GM21360 (cell line): ENCODE results near the gene HOXB1.
"Not testable (repeated sequence)": the region's sequence is repeated elsewhere in the genome, so short reads cannot be mapped to it uniquely, and the experiment has no call there.

Source experiments
- ATAC-seq: cut with Tn5 transposase; IDR thresholded peaks from one replicate; pipeline ENCODE4 v1.9.1; 2021; ENCODE audit warnings: mild to moderate bottlenecking, moderate library complexity; ENCODE audit not compliant: unreplicated experiment

Gene HOXB1

DNA sequence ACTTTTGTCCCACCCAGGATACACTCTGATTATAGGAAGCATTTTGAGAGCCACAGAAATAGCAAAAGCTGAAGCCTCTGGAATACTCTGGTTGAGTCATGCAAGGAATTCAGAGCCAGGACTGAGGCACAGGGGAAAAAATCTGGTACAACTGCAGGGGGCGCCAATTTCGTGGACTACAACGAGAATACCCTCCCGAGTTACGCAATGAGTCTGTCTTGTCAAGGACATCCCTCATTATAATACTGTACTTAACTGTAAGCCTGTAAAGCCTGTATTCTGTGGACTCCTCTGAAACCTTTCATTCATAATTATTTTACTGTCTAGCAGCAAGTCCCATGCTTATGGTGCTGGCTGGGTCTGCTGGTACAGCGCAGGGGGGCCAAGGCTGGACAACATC lies 7.8 kb downstream of the HOXB1 start:
- no peak for ATAC-seq

DNA sequence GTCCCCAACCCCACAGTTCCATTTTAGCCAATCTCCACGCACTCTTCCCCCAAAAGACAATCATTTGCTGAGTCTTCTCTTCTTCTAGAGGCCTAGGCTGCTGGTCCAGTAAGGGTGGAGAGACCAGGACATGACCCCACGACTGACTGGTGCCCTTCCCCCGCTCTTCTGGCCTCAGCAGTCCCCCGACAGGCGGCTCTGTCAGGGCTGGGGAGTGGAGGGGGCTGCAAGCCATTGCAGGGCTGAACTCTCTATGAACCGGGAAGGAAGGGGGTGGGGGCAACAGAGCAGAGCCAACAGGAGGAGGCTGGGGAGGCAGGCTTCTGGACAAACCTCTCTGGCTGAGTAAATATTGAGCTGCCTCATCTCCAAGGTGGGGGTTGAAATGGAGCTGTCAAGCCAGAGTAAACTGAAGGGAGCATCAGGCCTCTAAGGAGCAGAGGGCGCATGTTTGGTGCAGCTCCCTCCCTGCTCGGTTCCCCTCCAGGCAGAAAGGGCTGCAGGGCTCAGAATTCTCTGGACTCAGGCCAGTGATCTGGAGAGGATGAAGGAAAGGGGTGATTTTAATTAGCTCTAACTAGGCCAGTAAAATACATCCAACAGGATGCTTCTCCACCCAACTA lies 8.7 kb downstream of the HOXB1 start:
- no peak for ATAC-seq

DNA sequence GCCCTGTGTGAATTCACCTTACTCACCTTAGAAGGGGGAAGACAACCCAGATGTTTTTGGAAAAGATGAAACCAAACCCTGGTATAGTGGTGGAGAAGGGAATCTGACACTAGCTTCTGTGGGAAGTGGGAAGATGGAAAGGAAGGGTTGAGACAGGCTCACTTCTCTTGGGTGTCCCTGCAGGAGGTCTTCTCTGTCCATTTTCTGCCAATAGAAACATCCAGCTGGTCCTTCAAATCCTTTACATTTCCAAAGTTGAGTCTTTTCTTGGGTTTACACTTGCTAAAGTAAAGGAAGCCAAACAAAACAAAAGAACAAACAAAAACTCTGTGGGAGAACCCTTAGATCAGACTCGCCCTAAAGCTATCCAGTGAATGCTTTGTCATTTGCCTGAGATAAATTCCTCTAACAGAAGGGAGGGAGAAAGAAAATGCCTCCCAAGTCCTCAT lies 10.2 kb downstream of the HOXB1 start:
- no peak for ATAC-seq

DNA sequence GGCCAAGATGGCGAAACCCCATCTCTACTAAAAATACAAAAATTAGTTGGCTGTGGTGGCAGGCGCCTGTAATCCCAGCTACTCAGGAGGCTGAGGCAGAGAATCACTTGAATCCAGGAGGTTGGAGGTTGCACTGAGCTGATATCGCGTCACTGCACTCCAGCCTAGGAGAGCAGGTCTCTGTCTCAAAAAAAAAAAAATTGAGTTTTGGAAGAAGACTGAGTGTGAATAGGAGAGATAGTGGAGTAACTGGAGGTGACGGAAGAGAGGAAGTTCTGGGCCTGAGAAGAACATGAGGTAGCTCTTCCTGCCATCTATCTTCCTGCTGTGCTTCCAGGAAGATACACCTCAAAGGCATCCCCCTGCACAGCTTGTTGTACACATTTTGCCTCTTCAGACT lies 11.4 kb downstream of the HOXB1 start:
- no peak for ATAC-seq

DNA sequence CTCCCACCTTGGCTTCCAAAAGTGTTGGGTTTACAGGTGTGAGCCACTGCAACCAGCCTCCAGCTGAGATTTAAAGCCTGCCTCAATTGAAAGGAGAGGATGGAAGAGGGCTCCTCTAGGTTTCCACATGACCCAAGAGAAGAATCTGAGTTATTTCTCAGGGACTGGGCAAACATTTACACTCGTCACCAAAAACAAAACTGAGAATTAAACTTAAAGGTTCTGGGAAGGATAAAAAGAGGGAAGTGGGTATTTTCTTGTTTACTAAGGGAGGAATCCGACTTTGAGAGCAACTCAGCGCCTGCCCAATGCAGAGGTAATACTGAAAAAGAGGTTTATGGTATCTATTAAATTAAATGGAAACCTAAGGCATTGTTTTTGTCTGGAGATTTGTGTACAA lies 13.3 kb downstream of the HOXB1 start:
- no peak for ATAC-seq

DNA sequence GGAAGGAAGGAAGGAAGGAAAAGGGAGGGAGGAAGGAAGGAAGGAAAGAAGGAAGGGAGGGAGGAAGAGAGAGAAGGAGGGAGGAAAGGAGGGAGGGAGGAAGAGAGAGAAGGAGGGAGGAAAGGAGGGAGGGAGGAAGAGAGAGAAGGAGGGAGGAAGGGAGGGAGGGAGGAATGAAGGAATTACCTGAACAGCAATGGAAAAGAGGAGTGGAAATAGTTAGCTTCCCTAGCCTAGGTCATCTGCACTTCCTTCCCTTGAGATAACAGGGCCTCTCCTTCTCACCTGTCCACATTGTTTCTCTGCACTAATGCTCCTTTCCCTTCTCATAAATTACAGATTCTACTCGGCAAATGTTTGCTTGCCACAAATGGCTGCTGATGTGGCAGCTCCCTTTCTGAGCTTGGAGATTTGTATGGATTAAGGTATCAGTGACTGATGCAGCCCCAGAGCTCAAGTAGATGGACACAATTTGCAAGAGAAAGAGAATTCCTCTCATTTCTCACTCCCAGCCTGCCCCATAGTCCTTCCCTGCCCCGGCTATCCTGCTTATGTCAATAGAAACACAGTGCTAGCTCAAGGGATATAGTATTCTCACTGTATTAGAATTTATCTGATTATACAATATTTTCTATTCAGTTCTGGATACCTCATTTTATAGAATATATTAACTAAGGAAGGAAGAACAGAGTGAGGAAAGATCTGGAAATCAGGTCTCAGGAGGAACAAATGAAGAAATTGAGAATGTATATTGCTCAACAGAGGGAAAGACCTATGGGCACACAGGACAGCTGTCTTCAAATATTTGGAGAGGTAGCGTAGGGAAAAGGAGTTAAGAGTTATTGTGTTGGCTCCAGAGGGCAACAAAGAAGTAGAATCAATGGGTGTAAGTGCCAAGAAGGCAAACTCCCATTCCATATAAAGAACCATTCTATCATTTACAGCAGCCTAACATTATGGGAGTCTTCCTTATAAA lies 14.6 kb downstream of the HOXB1 start:
- no peak for ATAC-seq

DNA sequence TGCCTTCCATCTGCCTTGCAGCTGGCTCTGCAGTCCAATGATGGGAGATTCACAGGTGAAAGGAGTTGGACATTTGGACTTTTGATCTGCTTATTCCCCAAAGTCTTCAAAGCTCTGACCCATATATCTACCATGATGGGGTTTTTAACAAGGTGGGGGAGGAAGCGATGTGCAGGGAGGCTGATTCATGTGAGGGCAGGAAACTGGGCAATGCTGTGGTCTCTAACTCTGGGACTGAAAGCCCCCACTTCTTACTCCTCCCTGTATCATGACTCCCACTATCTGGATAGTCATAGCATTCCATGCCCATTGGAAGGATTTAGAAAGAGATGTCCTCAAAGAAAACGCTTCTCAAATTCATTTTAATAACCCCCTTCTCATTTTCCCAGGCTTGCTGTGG lies 16.3 kb downstream of the HOXB1 start:
- no peak for ATAC-seq

DNA sequence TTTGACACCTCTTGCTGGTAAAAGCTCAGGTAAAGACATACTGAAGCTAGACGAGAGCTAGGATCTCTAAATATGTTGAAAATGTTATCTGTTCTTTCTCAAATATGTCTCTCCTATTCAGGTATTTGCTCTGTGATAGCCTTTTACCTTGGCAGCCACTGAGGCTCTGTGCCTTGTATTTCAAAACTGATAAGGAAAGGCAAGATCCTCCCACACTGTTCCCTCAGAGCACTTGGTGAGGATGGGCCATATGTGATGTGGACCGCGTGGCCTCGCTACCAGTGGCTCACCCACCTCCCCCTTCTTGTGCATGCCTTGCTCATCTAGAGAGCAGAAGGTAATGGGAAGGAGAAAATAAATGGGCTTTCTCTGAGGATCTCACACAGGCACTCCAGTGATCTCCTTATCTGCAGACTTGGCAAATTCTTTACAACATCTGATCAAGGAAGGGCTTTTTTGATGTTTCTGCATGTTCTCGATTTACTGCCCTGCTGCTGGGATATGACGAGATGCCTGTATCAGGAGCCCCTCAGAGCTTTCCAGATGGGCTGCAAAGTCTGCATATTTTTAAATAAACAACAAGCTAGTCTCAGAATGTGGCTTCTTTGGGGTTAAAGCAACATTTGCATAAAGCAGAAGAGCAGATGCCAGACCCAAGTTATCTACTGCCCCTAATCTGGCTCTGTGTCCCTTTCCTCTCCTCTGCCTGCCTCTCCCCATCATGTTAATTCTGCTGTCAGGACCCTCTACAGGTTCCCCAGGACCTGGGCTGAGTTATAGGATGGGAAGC lies 16.9 kb downstream of the HOXB1 start:
- ATAC-seq = no peak

DNA sequence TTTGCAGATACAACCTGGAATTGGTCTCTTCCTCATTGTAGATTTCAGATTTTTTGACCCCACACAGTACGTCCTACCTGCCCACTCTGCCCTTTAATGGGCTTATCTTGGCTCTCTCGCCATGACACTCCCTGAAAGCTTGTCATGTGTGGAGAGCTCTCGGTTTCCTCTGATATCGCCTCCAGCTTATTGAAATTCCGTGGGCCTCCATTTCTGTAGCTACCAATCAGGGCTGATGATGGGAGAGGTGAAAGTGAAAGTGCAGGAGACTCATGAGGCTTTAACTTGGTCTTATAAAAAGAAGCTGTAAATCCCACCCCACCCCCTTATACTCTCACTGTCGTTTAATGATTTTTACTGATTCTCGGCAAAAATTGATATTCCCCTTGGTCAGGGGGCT lies 17.7 kb downstream of the HOXB1 start:
- no peak for ATAC-seq

DNA sequence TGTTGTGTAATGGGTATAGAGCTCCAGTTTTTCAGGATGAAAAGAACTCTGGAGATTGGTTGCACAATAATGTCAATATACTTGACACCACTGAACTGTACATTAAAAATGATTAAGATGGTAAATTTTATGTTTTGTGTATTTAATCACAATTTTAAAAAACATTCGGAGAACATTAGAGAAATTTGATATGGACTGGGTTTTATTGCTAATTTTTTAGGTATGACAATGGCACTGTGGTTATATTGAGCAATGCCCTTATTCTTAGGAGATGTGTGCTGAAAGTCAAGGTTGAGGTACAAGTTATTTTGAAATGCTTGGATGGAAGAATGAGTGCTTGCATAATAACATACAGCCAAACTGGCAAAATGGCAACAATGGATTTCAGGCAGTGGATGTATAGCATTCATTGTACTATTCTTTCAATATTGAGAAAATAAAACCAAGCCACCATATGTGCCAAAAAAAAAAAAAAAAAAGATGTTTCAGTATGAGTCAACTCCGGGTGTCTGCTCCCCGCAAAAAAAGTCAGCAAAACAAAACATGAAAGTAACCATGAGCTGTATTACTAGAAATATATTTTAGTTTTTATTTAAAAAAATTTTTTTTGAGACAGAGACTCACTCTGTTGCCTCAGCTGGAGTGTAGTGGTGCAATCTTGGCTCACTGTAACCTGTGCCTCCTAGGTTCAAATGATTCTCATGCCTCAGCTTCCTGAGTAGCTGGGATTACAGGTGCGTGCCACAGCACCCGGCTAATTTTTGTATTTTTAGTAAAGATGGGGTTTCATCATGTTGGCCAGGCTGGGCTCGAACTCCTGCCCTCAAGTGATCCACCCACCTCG lies 19.8 kb downstream of the HOXB1 start:
- no peak for ATAC-seq

DNA sequence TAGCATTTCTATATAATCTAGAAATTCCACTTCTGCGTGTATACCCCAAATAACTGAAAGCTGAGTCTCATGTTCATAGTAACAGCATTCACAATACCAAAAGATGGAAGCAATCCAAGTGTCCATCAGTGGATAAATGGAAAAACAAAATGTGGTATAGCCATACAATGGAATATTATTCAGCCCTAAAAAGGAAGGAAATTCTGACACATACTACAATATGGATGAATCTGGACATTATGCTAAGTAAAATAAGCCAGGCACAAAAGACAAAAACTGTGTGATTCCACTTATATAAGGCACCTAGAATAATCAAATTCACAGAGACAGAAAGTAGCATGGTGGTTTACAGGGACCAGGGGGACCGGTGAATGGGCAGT lies 20.4 kb downstream of the HOXB1 start:
- ATAC-seq = no peak

DNA sequence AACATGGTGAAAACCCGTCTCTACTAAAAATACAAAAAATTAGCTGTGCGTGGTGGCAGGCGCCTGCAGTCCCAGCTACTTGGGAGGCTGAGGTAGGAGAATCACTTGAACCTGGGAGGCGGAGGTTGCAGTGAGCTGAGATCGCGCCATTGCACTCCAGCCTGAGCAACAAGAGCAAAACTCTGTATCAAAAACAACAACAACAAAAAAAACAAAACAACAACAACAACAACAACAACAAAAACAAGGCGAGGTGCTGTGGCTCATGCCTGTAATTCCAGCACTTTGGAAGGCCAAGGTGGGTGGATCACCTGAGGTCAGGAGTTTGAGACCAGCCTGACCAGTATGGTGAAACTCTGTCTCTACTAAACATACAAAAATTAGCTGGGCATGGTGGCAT lies 21.1 kb downstream of the HOXB1 start:
- ATAC-seq = not testable (repeated sequence)

DNA sequence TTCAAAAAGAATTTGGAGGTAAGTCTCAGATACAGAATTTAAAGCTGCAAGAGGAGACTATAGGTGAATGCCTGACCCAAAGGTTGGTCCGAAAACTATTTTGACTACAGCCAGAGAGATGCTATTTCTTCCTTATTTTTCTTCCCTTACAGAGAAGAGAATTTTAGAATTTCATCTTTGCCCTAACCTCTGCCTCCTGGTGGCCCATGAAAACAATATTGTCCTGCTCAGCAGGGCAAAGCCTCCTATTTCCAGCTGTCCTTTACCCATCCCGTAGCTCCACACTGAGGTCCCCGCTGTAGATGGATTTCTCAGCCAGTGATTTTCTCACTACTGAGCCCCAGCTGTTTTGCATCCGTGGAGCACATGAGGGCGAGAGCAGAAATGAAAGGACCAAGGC lies 24.6 kb downstream of the HOXB1 start:
- ATAC-seq = no peak

DNA sequence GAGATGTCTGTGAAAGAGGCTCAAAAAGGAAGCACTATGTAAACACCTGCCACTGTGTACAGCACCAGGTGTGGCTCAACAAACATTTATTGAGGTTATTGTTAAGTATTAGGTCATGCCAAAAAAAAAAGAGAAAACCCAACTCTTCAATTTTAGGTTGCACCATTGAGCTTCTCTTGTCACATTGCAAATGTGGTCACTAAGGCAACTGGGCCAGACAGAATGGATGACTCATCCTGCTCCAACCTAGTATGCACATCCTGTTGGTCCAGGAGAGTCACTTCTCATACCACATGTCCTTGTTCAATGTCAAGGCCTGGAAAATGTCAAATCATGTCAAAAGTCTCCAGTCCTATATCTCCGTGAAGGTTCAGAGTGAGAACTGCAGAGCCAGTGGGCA lies 25.0 kb downstream of the HOXB1 start:
- ATAC-seq = peak; percentile 73

DNA sequence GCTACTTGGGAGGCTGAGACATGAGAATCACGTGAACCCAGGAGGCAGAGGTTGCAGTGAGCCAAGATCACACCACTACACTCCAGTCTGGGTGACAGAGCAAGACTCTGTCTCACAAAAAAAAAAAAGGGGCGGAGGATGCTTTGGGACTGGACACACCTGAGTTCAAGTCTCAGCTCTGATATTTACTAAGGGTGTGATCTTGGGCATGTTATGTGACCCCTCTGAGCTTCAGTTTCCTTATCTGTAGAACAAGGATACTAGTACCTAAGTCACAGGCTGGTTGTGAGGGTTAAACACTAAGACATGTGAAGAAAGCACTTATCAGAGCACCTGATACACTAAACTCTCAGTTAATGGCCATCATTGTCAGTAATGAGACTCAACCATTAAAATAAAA lies 25.9 kb downstream of the HOXB1 start:
- ATAC-seq = no peak

DNA sequence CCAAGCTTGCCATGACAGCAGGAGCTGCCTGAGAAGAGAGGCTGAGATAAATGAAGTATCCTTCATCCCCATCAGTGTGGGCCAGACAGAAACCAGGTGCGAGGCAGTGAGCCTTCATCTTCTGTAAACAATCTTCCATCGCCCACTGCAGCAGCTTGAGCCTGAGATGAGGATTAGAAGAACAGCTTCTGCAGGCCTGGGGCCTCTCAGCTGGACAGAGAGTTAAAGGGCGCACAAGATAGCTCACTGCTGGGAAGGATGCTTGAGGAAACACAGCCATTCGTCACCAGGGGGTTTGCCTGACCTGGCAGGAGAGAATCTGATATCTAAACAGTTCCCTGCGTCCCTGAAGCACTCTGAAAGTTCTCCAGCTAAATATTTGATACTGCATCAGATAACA lies 27.1 kb downstream of the HOXB1 start:
- no peak for ATAC-seq

DNA sequence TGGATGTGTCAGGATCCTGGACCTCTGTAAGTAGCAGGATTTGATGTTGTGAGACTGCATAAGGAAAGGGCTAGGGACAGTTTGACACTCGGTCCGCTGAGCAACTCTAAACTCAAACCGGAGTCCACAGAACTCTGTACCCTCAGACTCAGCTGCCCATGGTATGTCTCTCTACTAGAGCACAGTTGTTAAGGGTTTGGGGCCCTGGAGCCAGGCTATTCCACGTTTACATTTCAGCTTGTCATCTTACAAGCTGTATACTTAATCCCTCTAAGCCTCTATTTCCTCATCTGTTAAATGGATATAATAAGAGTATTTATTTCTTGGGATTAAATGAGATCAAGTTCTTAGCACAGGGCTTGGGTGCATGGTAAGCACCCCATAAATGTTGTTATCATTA lies 27.9 kb downstream of the HOXB1 start:
- no peak for ATAC-seq

DNA sequence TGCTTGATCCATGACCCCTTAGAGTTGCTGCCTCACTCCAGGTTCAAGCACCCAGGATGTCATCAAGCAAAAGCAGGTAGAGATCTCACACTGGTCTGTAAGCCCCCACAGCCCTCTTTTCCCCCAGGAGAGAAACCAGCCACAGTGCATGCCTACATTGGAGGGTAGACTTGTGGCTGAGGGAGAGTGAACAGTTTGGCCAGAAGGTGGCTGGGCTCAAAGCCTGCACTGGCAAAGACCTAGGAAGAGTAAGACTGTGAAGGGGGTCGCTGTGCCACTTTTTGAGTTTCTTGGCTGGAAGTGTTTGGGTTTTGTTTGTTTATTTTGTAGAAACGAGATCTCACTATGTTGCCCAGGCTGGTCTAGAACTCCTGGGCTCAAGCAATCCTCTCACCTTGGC lies 28.5 kb downstream of the HOXB1 start:
- ATAC-seq = no peak

DNA sequence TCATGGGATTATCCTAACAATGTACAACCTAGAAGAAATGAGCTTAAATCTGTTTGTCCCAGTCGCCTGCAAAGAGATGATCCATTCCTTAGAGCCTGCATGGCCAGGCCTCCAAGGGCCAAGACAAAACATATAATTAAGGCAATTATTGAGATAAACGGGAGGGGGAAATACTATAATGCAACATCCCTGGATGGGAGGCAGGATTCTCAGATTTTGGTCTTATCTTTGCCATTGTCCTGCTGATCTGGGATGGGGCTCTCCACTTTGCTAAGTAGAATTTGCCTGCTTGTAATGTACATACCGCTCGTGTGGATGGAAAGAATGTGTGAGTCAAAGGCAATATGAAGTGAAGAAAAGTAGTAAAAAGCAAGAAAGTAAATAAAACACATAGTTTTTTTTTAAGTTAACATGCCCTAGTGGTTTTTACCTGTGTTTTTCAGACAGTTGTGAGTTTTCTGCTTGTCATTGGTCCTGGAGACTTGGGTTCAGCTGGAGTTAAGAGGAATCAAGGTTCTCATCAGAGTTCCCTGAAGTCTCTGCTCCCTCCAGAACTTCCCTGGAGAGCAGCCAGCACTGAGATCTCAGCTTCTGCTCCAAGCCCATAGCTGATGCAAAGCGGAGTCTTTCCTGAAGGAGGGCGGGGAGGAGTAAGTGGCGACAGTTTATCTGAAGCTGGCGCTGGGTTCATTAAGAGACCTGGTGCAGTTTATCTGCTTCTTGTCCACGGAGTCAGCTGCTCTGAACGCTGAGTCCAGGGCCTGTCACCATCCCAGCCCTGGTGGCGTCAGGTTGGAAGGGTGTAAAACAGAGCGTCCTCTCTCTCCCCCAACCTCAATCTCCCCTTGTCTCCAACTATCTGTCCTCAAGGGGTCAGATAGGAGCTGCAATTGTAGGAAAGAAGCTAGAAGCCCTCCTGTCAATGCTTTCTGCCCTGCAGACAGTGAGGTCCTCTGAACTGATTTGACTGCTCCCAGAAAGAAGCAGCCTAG lies 30.1 kb downstream of the HOXB1 start:
- ATAC-seq = no peak
